AG10803 (cell line): ENCODE measurements around the gene SULT1C3.

Experiments
- DNase-seq: peaks from one replicate; pipeline ENCODE4 v3.0.0; 2010; ENCODE audit warnings: low read depth
- H3K4me3 ChIP-seq: 2 replicates; pipeline ENCODE4 v1.5.1; 2011; ENCODE audit warnings: mild to moderate bottlenecking, low read length, control low read depth
- CTCF ChIP-seq: conservative IDR thresholded peaks from 2 replicates; pipeline ENCODE4 v1.5.1; 2011; ENCODE audit warnings: mild to moderate bottlenecking, low read length, control low read depth, inconsistent platforms

SULT1C3 gene

DNA sequence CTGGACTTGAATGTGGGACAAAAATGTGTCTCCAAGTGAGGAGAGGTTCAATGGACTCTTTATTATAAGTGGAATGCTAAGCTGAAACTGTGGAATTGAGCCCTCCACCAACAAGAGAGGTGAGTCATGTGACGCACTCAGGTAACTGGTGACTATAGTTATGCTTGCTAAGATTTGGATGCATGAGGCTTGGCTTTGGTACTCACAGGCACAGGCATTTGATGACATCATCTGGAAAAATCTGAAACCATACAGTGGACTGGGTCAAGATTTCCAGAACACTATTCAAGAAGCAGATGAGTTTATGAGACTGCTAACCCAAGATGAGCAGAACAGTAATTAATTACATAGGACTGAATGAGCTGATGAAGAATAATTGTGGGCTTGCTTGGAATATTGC lies 15.7 kb upstream of the SULT1C3 start:
- DNase-seq: no peak
- no peak for TF ChIP-seq CTCF
- H3K4me3 ChIP-seq: no peak overlapping the region

- DNase-seq: no peak
- H3K4me3 ChIP-seq: no peak overlapping the region
- no peak for TF ChIP-seq CTCF
Measured at GRCh38 chr2:108226564-108226963, 13.2 kb upstream of the SULT1C3 start.

GRCh38 chr2:108228006-108228405 lies 11.8 kb upstream of the SULT1C3 start:
- TF ChIP-seq CTCF: no peak
- H3K4me3 ChIP-seq: no peak overlapping the region
- DNase-seq: no peak

- no peak for DNase-seq
- no peak for TF ChIP-seq CTCF
- H3K4me3 ChIP-seq: no peak overlapping the region
Measured at GRCh38 chr2:108228537-108228936, 11.2 kb upstream of the SULT1C3 start.

GRCh38 chr2:108229875-108230274 lies 9.9 kb upstream of the SULT1C3 start:
- TF ChIP-seq CTCF: no peak

DNA sequence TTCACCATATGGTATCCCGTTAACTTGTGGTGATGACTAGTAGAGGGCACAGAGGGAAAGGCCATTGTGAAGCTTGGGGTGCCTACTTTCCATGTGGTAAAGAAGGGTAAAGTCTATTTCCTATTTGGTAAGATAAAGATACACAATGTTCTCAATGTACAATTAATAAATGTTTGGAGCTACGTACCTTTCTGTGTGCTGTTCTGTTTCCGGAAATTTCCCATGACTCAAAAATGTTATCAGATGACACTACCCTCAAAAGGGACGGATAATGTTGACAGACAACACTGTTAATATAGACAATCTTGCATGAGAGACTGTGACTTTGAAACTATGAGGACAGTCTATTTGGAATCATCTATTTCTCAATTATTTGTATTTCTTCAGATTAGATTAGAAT lies 4.2 kb upstream of the SULT1C3 start:
- no peak for TF ChIP-seq CTCF
- no peak for DNase-seq
- H3K4me3 ChIP-seq: no peak overlapping the region

More at GRCh38 chr2:108229875-108230274, 9.9 kb upstream of the SULT1C3 start:
- no peak overlapping the region for H3K4me3 ChIP-seq
- DNase-seq: no peak

DNA sequence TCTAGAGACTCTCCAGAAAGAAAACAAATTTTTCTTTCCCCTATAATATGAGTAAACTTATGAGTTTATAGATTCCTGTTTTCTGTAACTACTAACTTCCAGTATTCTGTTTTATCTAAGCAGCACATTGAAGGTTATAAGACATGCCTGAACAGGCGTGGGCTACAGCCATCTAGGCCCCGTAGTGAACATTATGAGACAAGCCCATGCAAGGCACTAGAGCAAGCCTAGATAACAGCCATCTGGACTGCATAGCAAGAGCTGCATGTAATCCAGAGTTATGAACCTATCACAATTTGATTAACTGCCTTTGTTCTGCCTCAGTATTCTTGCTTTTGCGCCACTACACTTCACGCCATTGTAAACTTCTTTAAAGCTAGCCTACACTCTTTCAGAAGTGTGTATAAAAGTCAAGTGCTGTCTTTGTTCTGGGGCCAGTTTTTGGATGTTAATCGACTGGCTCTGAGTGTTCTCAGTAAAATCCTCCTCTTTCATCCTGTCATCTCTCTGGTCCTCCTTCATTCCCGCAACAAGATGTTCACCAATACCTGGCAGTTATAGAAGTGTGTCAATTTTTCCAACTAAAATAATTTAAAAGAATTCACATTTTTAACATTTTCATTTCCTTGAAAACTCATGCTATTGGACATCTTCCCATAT lies 3.0 kb upstream of the SULT1C3 start:
- no peak overlapping the region for H3K4me3 ChIP-seq
- no peak for DNase-seq
- no peak for TF ChIP-seq CTCF
